GM21723 (cell line): ENCODE measurements around the gene MYL6B.

ENCODE experiments used
- ATAC-seq: cut with Tn5 transposase; IDR thresholded peaks from one replicate; pipeline ENCODE4 v1.9.1; 2021; ENCODE audit warnings: mild to moderate bottlenecking, moderate library complexity; ENCODE audit not compliant: unreplicated experiment

The MYL6B gene

GRCh38 chr12:56121204-56121870 lies 31.1 kb upstream of the MYL6B start:
- no peak for ATAC-seq

GRCh38 chr12:56122637-56123036 lies 29.8 kb upstream of the MYL6B start:
- no peak for ATAC-seq

- ATAC-seq = no peak
Measured at GRCh38 chr12:56124133-56124532, 28.3 kb upstream of the MYL6B start.

- ATAC-seq = no peak
Measured at GRCh38 chr12:56126732-56127239, 25.6 kb upstream of the MYL6B start.

GRCh38 chr12:56127485-56127887 lies 24.9 kb upstream of the MYL6B start:
- no peak for ATAC-seq

GRCh38 chr12:56127888-56128669 lies 24.3 kb upstream of the MYL6B start, which contains the start of gene ESYT1:
TSS of gene ESYT1 (plus strand) at chr12:56128267. CDS start at chr12:56128320, 53 bp downstream.
- ATAC-seq = peak; percentile 87

- no peak for ATAC-seq
Measured at GRCh38 chr12:56128670-56129205, 23.6 kb upstream of the MYL6B start.

- ATAC-seq = peak; percentile 32
Measured at GRCh38 chr12:56129206-56129941, 23.0 kb upstream of the MYL6B start.

GRCh38 chr12:56129942-56130495 lies 22.4 kb upstream of the MYL6B start:
- ATAC-seq = no peak

- ATAC-seq = no peak
Measured at GRCh38 chr12:56130876-56131275, 21.5 kb upstream of the MYL6B start.

- no peak for ATAC-seq
Measured at GRCh38 chr12:56134897-56135296, 17.5 kb upstream of the MYL6B start.

- no peak for ATAC-seq
Measured at GRCh38 chr12:56137853-56138571, 14.4 kb upstream of the MYL6B start.

- ATAC-seq = no peak
Measured at GRCh38 chr12:56141946-56142784, 10.2 kb upstream of the MYL6B start.

- ATAC-seq = no peak
Measured at GRCh38 chr12:56143217-56143616, 9.2 kb upstream of the MYL6B start.

GRCh38 chr12:56143870-56144269 lies 8.5 kb upstream of the MYL6B start:
- no peak for ATAC-seq

- ATAC-seq = no peak
Measured at GRCh38 chr12:56145217-56145616, 7.2 kb upstream of the MYL6B start.

- no peak for ATAC-seq
Measured at GRCh38 chr12:56146492-56147460, 5.6 kb upstream of the MYL6B start.

- ATAC-seq = no peak
Measured at GRCh38 chr12:56150563-56150962, 1.8 kb upstream of the MYL6B start.
